Fibroblast of lung (primary cell): Measurements from ENCODE around the gene PAK6. TPM values are rescaled to one million over a fixed set of nuclear protein-coding genes. Genes with fewer than 3 reads are reported as not detected.

ENCODE experiments used
- DNase-seq, 2 donors: peaks; one replicate each; pipeline versions ENCODE4 v3.0.0 to v3.0.0-alpha.2; 2010; ENCODE audit warnings: low read depth in 2 of 2
- H2AFZ ChIP-seq: 2 replicates; pipeline ENCODE4 v1.5.1; 2012; ENCODE audit warnings: low read length, control low read depth, inconsistent platforms
- H3K27ac ChIP-seq: 2 replicates; pipeline ENCODE4 v1.5.1; 2011; ENCODE audit warnings: low read length, control low read depth; ENCODE audit not compliant: insufficient read depth
- H3K27me3 ChIP-seq: 2 replicates; pipeline ENCODE4 v1.5.1; 2011; ENCODE audit warnings: mild to moderate bottlenecking, low read length; ENCODE audit not compliant: control insufficient read depth, insufficient read depth
- H3K36me3 ChIP-seq: 2 replicates; pipeline ENCODE4 v1.5.1; 2011; ENCODE audit warnings: low read length; ENCODE audit not compliant: control insufficient read depth, insufficient read depth
- H3K4me1 ChIP-seq: 2 replicates; pipeline ENCODE4 v1.5.1; 2011; ENCODE audit warnings: low read length; ENCODE audit not compliant: control insufficient read depth, insufficient read depth; ENCODE audit errors: extremely low read depth
- H3K4me2 ChIP-seq: 2 replicates; pipeline ENCODE4 v1.5.1; 2011; ENCODE audit warnings: low read length, control low read depth; ENCODE audit not compliant: insufficient read depth; ENCODE audit errors: extremely low read depth
- H3K4me3 ChIP-seq, 4 experiments: fragments of 200-600 bp in 1 of 4; sonication (generic) in 1 of 4; replicated peaks in 1 of 4; 2 replicates each; pipeline ENCODE4 v1.5.1; 2011 to 2016; ENCODE audit warnings: low read length in 4 of 4, low read depth in 3 of 4, mild to moderate bottlenecking in 3 of 4, control low read depth in 2 of 4, inconsistent platforms in 1 of 4, mixed read lengths in 1 of 4; ENCODE audit not compliant: insufficient read depth in 1 of 4; ENCODE audit errors: control extremely low read depth in 1 of 4
- H3K79me2 ChIP-seq: 2 replicates; pipeline ENCODE4 v1.5.1; 2012; ENCODE audit warnings: mild to moderate bottlenecking, low read length, inconsistent platforms; ENCODE audit not compliant: control insufficient read depth, insufficient read depth
- H3K9ac ChIP-seq: 2 replicates; pipeline ENCODE4 v1.5.1; 2011; ENCODE audit warnings: mild to moderate bottlenecking, low read length, control low read depth; ENCODE audit not compliant: insufficient read depth
- H3K9me3 ChIP-seq: 2 replicates; pipeline ENCODE4 v1.5.1; 2012; ENCODE audit warnings: low read depth, low read length; ENCODE audit not compliant: control insufficient read depth, insufficient read depth
- H4K20me1 ChIP-seq: 2 replicates; pipeline ENCODE4 v1.5.1; 2011; ENCODE audit warnings: low read length; ENCODE audit not compliant: control insufficient read depth, insufficient read depth; ENCODE audit errors: extremely low read depth
- EZH2 ChIP-seq: IDR thresholded peaks from 2 replicates; pipeline ENCODE4 v1.5.1; 2012; ENCODE audit warnings: low read length, control low read depth, mild to moderate bottlenecking; ENCODE audit errors: missing control alignments
- polyA minus RNA-seq: library from RNA; depleted of rRNA, polyadenylated mRNA; stranded (reverse); fragments of >200 nt; gene quantifications from 2 replicates; pipeline ENCODE4 v1.2.3, GENCODE V29; 2011; ENCODE audit warnings: low replicate concordance
- polyA plus RNA-seq, 2 donors: library from polyadenylated mRNA; depleted of rRNA in 1 of 2; stranded (reverse) in 1 of 2; unstranded in 1 of 2; fragments of >200 nt; gene quantifications; 2 replicates each; pipeline ENCODE4 v1.2.1, GENCODE V29; 2011 to 2012; ENCODE audit warnings: missing spikeins in 1 of 2
- total RNA-seq: library from RNA; depleted of rRNA; stranded (reverse); fragments of >200 nt; gene quantifications from 2 replicates; pipeline ENCODE4 v1.2.1, GENCODE V29; 2014
- TF ChIP-seq, protein P1 (sequence below), 2 donors: IDR thresholded peaks in 1 of 2; conservative IDR thresholded peaks in 1 of 2; 1 replicate in 1 of 2; 2 replicates in 1 of 2; pipeline ENCODE4 v1.5.1; 2011 to 2012; ENCODE audit warnings: low read length in 2 of 2, control low read depth in 1 of 2, inconsistent platforms in 1 of 2, low read depth in 1 of 2, mild to moderate bottlenecking in 1 of 2

Gene PAK6
- total RNA-seq: under 0.01 TPM in 1 of 2 replicates, not detected in the other
- polyA plus RNA-seq: 0.03 and 0.05 TPM in 2 replicates
- polyA plus RNA-seq (2012): 0.19 TPM in 1 of 2 replicates, not detected in the other
- not detected in 2 replicates for polyA minus RNA-seq

DNA sequence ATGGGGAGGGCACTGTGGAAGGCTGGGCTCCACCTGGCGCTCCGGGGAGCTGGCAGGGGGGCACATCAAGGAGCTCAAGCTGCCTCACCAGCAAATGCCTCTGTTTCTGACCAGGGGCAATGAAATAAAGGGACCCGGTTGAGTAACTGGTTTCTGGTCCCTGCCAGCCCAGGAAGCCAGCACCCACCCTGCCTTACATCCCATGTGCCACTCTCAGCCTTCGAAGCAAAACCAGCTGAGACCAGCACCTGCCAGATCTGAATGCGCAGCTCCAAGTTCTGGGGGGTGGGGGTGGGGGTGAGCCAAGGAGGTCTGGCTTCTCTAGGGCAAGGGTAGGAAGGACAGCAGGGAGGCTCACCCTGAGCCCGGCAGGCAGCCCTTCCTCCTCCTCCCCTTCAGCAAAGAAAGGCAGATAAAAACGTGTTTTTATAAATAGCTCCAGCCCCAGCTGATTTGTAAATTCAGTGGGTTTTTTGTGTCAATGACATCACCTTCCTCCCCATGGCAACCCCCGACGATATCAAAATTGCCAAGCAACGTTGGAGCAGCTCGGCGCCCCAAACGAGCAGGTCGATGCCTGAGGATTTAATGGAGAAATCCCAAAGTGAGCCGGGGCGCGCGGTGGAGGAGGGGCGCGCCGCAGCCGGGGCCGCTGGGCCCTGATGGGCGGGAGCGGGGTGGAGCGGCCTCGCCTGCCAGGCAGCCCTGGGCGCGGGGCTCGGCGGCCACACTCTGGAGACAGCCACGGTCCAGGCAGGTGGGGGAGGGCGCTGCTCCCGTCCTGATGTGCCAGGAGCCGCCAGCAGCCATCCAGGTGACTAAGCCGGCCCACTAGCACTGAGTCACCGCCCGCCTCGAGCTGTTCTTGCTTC is at the start of gene PAK6:
Gene PAK6 (plus strand): TSS at position 532 of the 872 bp plus-strand sequence. CDS start 25,723 bp downstream, outside the sequence.
- Histone ChIP-seq H3K9me3 (no peaks in the 10 kb centered on the region), H3K4me2 (peak within 1 kb of the TSS; percentile 85), H3K4me3 (peak within 1 kb of the TSS; percentile 30 to 44 (median 38)), H3K79me2 (no peaks in the 10 kb centered on the region), H3K4me1 (peaks cover 4% of the 10 kb centered on the region), H3K27me3 (peaks cover 4% of the 10 kb centered on the region), H4K20me1 (no peaks in the 10 kb centered on the region), H3K27ac (no peak within 1 kb of the TSS), H3K9ac (peak within 1 kb of the TSS; percentile 39), H3K36me3 (no peaks in the 10 kb centered on the region), H2AFZ (peak within 1 kb of the TSS; percentile 49)
- peak in 1 of 2 donors; percentile 64 for DNase-seq
- no peak for TF ChIP-seq EZH2
- TF ChIP-seq, protein P1, sequence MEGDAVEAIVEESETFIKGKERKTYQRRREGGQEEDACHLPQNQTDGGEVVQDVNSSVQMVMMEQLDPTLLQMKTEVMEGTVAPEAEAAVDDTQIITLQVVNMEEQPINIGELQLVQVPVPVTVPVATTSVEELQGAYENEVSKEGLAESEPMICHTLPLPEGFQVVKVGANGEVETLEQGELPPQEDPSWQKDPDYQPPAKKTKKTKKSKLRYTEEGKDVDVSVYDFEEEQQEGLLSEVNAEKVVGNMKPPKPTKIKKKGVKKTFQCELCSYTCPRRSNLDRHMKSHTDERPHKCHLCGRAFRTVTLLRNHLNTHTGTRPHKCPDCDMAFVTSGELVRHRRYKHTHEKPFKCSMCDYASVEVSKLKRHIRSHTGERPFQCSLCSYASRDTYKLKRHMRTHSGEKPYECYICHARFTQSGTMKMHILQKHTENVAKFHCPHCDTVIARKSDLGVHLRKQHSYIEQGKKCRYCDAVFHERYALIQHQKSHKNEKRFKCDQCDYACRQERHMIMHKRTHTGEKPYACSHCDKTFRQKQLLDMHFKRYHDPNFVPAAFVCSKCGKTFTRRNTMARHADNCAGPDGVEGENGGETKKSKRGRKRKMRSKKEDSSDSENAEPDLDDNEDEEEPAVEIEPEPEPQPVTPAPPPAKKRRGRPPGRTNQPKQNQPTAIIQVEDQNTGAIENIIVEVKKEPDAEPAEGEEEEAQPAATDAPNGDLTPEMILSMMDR (conservative IDR thresholded peaks at IDR 0.05 in 1 of 2, IDR thresholded peaks at IDR 0.05 in 1 of 2; ENCODE audit: low read depth in 1 of 2, low read length in 2 of 2): no peak

DNA sequence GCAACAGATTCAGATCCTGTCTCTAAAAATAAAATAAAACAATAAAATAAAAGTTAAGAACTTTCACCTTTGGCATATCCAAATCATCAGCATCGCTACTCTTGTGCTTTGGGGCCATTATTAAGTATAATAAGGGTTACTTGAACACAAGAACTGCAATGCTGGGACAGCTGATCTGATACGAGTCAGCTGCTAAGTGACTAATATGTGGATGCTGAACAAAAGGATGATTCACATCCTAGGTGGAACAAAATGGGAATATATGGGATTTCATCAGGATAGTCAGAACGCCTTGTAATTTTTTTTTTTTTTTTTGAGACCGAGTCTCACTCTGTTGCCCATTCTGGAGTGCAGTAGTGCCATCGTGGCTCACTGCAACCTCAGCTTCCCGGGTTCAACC is 48.3 kb upstream of the PAK6 start:
- no peaks in the 10 kb centered on the region for H3K27me3 ChIP-seq
- H3K27ac ChIP-seq: peak overlapping the region; percentile 31
- no peaks in the 10 kb centered on the region for H3K9me3 ChIP-seq
- TF ChIP-seq, protein P1 (conservative IDR thresholded peaks at IDR 0.05 in 1 of 2, IDR thresholded peaks at IDR 0.05 in 1 of 2; ENCODE audit: low read depth in 1 of 2, low read length in 2 of 2): no peak
- TF ChIP-seq EZH2: no peak
- DNase-seq: peak; percentile 75 to 76
- peaks cover 4% of the 10 kb centered on the region for H3K79me2 ChIP-seq
- H3K4me1 ChIP-seq: peaks cover 2% of the 10 kb centered on the region
- H3K4me3 ChIP-seq: no peak overlapping the region
- H2AFZ ChIP-seq: no peak overlapping the region
- no peaks in the 10 kb centered on the region for H3K36me3 ChIP-seq
- no peak overlapping the region for H3K4me2 ChIP-seq
- H3K9ac ChIP-seq: no peak overlapping the region
- H4K20me1 ChIP-seq: no peaks in the 10 kb centered on the region

DNA sequence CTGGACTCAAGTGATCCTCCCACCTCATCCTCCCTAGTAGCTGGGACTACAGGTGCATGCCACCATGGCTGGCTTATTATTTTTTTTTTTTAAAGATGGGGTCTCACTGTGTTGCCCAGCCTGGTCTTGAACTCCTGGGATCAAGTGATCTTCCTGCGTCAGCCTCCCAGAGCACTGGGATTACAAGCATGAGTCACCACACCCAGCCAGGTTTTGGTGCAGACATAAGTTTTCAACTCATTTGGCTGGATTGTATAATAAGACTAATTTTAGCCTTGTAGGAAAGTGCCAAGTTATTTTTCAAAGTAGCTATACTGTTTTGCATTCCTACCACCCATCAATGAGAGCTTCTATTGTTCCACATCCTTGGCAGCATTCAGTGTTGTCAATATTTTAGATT is 45.9 kb upstream of the PAK6 start:
- no peaks in the 10 kb centered on the region for H3K36me3 ChIP-seq
- DNase-seq: peak; percentile 28 to 76
- no peaks in the 10 kb centered on the region for H4K20me1 ChIP-seq
- no peak overlapping the region for H3K9ac ChIP-seq
- H3K4me3 ChIP-seq: no peak overlapping the region
- H3K27ac ChIP-seq: no peak overlapping the region
- H3K9me3 ChIP-seq: no peaks in the 10 kb centered on the region
- peaks cover 4% of the 10 kb centered on the region for H3K79me2 ChIP-seq
- no peak for TF ChIP-seq EZH2
- TF ChIP-seq, protein P1 (conservative IDR thresholded peaks at IDR 0.05 in 1 of 2, IDR thresholded peaks at IDR 0.05 in 1 of 2; ENCODE audit: low read depth in 1 of 2, low read length in 2 of 2): no peak
- no peak overlapping the region for H2AFZ ChIP-seq
- H3K4me2 ChIP-seq: no peak overlapping the region
- H3K27me3 ChIP-seq: no peaks in the 10 kb centered on the region
- peaks cover 2% of the 10 kb centered on the region for H3K4me1 ChIP-seq
